ENCODE data around the gene RGS11.
"Not testable (repeated sequence)": the region's sequence is repeated elsewhere in the genome, so short reads cannot be mapped to it uniquely, and the experiment has no call there.

Gene RGS11

DNA sequence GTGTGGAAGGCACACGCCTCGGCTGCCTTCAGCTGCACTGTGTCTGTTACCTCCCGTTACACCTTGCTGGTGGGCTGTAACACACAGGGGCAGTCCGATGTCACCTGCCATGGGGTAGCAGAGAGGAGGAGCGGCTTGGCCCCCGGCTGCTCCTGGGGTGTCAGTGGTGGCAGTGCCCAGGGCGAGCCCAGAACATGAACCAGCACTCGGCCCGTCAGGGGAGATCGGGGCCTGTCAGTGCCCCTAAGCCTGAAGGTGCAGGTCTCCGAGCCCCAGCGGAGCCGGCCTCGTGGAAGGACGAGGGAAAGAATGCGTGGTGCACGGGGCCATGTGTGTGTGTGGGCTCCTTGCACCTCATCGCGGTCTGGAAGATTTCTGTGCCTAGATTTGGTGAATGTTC is 15.4 kb downstream of the RGS11 start:
- CTCF ChIA-PET: interaction anchor here (0.6 kb wide), 1 partner anchor 15 kb away, joined by 3 read pairs; no protein-coding TSS in a partner anchor
- no peak for DNase-seq (ENCODE audit: low spot score)
- no peak overlapping the region for H3K27ac ChIP-seq
- POLR2A ChIA-PET (ENCODE audit: low non-redundant PET): no interaction called here
- TF ChIP-seq, protein P1, sequence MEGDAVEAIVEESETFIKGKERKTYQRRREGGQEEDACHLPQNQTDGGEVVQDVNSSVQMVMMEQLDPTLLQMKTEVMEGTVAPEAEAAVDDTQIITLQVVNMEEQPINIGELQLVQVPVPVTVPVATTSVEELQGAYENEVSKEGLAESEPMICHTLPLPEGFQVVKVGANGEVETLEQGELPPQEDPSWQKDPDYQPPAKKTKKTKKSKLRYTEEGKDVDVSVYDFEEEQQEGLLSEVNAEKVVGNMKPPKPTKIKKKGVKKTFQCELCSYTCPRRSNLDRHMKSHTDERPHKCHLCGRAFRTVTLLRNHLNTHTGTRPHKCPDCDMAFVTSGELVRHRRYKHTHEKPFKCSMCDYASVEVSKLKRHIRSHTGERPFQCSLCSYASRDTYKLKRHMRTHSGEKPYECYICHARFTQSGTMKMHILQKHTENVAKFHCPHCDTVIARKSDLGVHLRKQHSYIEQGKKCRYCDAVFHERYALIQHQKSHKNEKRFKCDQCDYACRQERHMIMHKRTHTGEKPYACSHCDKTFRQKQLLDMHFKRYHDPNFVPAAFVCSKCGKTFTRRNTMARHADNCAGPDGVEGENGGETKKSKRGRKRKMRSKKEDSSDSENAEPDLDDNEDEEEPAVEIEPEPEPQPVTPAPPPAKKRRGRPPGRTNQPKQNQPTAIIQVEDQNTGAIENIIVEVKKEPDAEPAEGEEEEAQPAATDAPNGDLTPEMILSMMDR (conservative IDR thresholded peaks at IDR 0.05; ENCODE audit: low read depth): no peak

DNA sequence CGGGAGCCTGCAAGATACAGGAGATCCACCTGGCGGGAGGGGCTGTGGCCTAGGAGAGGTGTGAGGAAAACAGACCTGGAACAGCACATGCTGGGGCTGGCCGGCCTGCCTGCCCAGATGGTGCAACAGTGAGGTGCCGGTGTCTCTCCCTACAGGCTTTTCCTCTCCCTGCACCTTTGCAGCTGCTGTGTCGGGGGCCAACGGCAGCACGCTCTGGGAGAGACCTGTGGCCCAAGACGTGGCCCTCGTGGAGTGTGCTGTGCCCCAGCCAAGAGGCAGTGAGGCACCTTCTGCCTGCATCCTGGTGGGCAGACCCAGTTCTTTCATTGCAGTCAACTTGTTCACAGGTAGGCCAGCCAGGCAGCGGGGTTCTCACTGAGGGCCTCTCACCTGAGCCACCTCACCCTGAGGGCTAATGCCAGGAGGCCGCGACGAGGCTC is 15.9 kb downstream of the RGS11 start:
- TF ChIP-seq, protein P1 (conservative IDR thresholded peaks at IDR 0.05; ENCODE audit: low read depth): no peak
- no peak overlapping the region for H3K27ac ChIP-seq
- CTCF ChIA-PET: interaction anchor here (0.6 kb wide), 1 partner anchor 14 kb away, joined by 3 read pairs; no protein-coding TSS in a partner anchor
- POLR2A ChIA-PET (ENCODE audit: low non-redundant PET): no interaction called here
- no peak for DNase-seq (ENCODE audit: low spot score)

DNA sequence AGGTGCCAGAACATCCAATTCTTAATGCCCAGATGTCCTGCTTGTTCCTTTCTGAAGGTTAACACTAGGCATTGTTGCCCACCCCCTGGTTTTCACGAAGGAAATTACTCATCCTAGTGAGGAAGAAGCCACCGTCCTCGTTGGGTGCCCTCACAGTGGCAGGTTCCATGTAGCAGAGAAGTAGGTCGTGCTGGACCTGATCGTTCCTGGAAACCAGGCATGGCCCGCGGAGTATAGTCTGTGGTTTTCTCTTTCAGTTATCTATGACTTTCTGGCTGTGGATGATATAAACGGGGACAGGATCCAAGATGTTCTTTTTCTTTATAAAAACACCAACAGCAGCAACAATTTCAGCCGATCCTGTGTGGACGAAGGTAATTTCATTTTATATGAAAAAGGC is 16.5 kb downstream of the RGS11 start:
- H3K27ac ChIP-seq: no peak overlapping the region
- ChIA-PET CTCF (no interaction called here), POLR2A (ENCODE audit: low non-redundant PET) (no interaction called here)
- no peak for DNase-seq (ENCODE audit: low spot score)
- TF ChIP-seq, protein P1 (conservative IDR thresholded peaks at IDR 0.05; ENCODE audit: low read depth): no peak

- POLR2A ChIA-PET (ENCODE audit: low non-redundant PET); CTCF ChIA-PET; DNase-seq (ENCODE audit: low spot score); H3K27ac ChIP-seq: not testable (repeated sequence)
Measured at GRCh38 chr16:258091-258490, 17.7 kb downstream of the RGS11 start.

- DNase-seq (ENCODE audit: low spot score): no peak
- ChIA-PET POLR2A (ENCODE audit: low non-redundant PET) (no interaction called here), CTCF (no interaction called here)
- TF ChIP-seq, protein P1 (conservative IDR thresholded peaks at IDR 0.05; ENCODE audit: low read depth): no peak
- H3K27ac ChIP-seq: no peak overlapping the region
Measured at GRCh38 chr16:255183-255582, 20.6 kb downstream of the RGS11 start.

- no peak overlapping the region for H3K27ac ChIP-seq
- TF ChIP-seq, protein P1 (conservative IDR thresholded peaks at IDR 0.05; ENCODE audit: low read depth): no peak
- ChIA-PET CTCF (no interaction called here), POLR2A (ENCODE audit: low non-redundant PET) (no interaction called here)
- no peak for DNase-seq (ENCODE audit: low spot score)
Measured at GRCh38 chr16:254461-254860, 21.3 kb downstream of the RGS11 start.

DNA sequence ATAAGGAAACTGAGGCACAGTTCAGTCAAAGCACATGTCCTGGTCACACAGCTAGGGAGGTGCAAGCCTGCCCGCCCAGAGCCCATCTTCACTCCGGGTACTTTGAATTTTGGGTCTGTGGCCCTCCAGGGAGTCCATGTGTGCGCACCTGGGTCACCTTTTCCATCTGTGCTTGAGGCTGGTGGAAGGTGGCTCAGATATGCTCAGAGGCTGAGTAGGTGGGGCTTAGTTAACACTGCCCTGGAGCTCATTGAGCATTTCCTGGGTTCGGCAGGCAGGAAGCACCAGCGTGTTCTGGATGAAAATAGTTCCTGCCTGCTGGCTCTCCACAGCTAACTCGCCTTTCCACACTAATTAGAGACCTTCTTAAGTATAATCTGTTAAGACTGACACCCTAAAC is 21.9 kb downstream of the RGS11 start:
- ChIA-PET CTCF (interaction anchor here (0.6 kb wide), 1 partner anchor 114 kb away, joined by 3 read pairs; no protein-coding TSS in a partner anchor), POLR2A (ENCODE audit: low non-redundant PET) (no interaction called here)
- H3K27ac ChIP-seq: no peak overlapping the region

More for the DNA sequence above, 21.9 kb downstream of the RGS11 start:
- DNase-seq (ENCODE audit: low spot score): no peak
- TF ChIP-seq, protein P1 (conservative IDR thresholded peaks at IDR 0.05; ENCODE audit: low read depth): no peak

Measured in RWPE1 (cell line).